GM13976 (cell line): ENCODE measurements around the gene TADA2B.

Experiments used
- DNase-seq: peaks from one replicate; pipeline ENCODE4 v3.0.0; 2012; ENCODE audit warnings: low spot score
- CTCF ChIP-seq: IDR thresholded peaks from 2 replicates; pipeline ENCODE4 v1.5.1; 2012; ENCODE audit warnings: borderline replicate concordance, mild to moderate bottlenecking; ENCODE audit not compliant: insufficient read depth; ENCODE audit errors: extremely low read depth, missing control alignments, control extremely low read depth
- in situ Hi-C: fragments of 300-500 bp; cut with MboI; formaldehyde crosslinking; loops from one replicate; pipeline ENCODE4 v1.12.0; 2022; ENCODE audit warnings: low sequenced_read_pairs, mixed read lengths, inconsistent platforms; ENCODE audit not compliant: unreplicated experiment

The TADA2B gene

GRCh38 chr4:7021355-7021754 lies 21.8 kb upstream of the TADA2B start:
- TF ChIP-seq CTCF, result no peak
- DNase-seq, result no peak
- in situ Hi-C loops, result no loop called here

- no peak for TF ChIP-seq CTCF
- in situ Hi-C loops, result no loop called here
- no peak for DNase-seq
These were observed 21.1 kb upstream of the TADA2B start for GRCh38 chr4:7021930-7022664.

- in situ Hi-C loops, result no loop called here
- no peak for DNase-seq
- no peak for TF ChIP-seq CTCF
These were observed 19.7 kb upstream of the TADA2B start for GRCh38 chr4:7023486-7023885.

GRCh38 chr4:7023901-7024300 lies 19.3 kb upstream of the TADA2B start:
- in situ Hi-C loops, result no loop called here
- no peak for TF ChIP-seq CTCF
- DNase-seq, result no peak

- peak; percentile 59 for DNase-seq
- in situ Hi-C loops, result no loop called here
- TF ChIP-seq CTCF, result no peak
These were observed 18.8 kb upstream of the TADA2B start for GRCh38 chr4:7024336-7024890.

GRCh38 chr4:7025040-7025602 lies 18.1 kb upstream of the TADA2B start:
- no peak for TF ChIP-seq CTCF
- in situ Hi-C loops, result no loop called here
- no peak for DNase-seq
